SK-N-MC (cell line): ENCODE data around the gene LRP8.

Source experiments
- DNase-seq: peaks from one replicate; pipeline ENCODE4 v3.0.0-alpha.2; 2011; ENCODE audit warnings: low read depth, low spot score
- H3K27ac ChIP-seq: fragments of 200-600 bp; sonication (generic); 2 replicates; pipeline ENCODE4 v1.5.1; 2016; ENCODE audit warnings: mixed run types
- H3K36me3 ChIP-seq: fragments of 200-600 bp; sonication (generic); 2 replicates; pipeline ENCODE4 v1.6.1; 2017; ENCODE audit warnings: antibody characterized with exemption, low read length, mixed read lengths; ENCODE audit not compliant: insufficient read depth
- H3K4me3 ChIP-seq: fragments of 200-600 bp; sonication (generic); 2 replicates; pipeline ENCODE4 v1.5.1; 2016
- H3K9ac ChIP-seq: fragments of 200-600 bp; sonication (generic); 2 replicates; pipeline ENCODE4 v1.8.0; 2017; ENCODE audit warnings: mixed run types, mixed read lengths; ENCODE audit not compliant: insufficient read length
- H3K9me3 ChIP-seq: fragments of 200-600 bp; sonication (generic); 2 replicates; pipeline ENCODE4 v1.6.1; 2017; ENCODE audit warnings: low read depth, mild to moderate bottlenecking, antibody characterized with exemption, low read length, moderate library complexity, mixed read lengths
- EZH2 ChIP-seq: fragments of 200-600 bp; sonication (generic); IDR thresholded peaks from one replicate; pipeline ENCODE4 v1.6.1; 2017; ENCODE audit warnings: antibody characterized with exemption
- FOXP2 ChIP-seq: optimal IDR thresholded peaks from 2 replicates; pipeline ENCODE3; 2011; ENCODE audit warnings: mild to moderate bottlenecking, moderate library complexity; ENCODE audit not compliant: insufficient read depth; ENCODE audit errors: extremely low read length, control extremely low read depth
- POLR2AphosphoS5 ChIP-seq: IDR thresholded peaks from 2 replicates; pipeline ENCODE4 v1.6.1; 2012; ENCODE audit warnings: mild to moderate bottlenecking, low read depth, low read length, borderline replicate concordance

Gene LRP8

GRCh38 chr1:53270107-53270506 is 57.8 kb downstream of the LRP8 start:
- DNase-seq = no peak
- Histone ChIP-seq H3K4me3 (no peak overlapping the region), H3K36me3 (peaks cover 17% of the 10 kb centered on the region; the same call in 1 of the 2 replicates), H3K9me3 (no peaks in the 10 kb centered on the region), H3K27ac (no peak overlapping the region), H3K9ac (no peak overlapping the region)
- TF ChIP-seq EZH2 = no peak
- no peak for TF ChIP-seq FOXP2

- H3K4me3 ChIP-seq = no peak overlapping the region
- H3K9me3 ChIP-seq = no peaks in the 10 kb centered on the region
- H3K27ac ChIP-seq = no peak overlapping the region
- no peak for DNase-seq
- no peak overlapping the region for H3K9ac ChIP-seq
- H3K36me3 ChIP-seq = peaks cover 36% of the 10 kb centered on the region; the same call in 1 of the 2 replicates
- TF ChIP-seq FOXP2 (no peak), EZH2 (no peak), POLR2AphosphoS5 (no peak)
Measured at GRCh38 chr1:53267761-53268160, 60.1 kb downstream of the LRP8 start.

- no peak for DNase-seq
- H3K36me3 ChIP-seq = peaks cover 44% of the 10 kb centered on the region; the same call in 1 of the 2 replicates
- no peak overlapping the region for H3K9ac ChIP-seq
- TF ChIP-seq POLR2AphosphoS5 = no peak
- no peak for TF ChIP-seq FOXP2
- no peak for TF ChIP-seq EZH2
- H3K9me3 ChIP-seq = no peaks in the 10 kb centered on the region
- H3K27ac ChIP-seq = no peak overlapping the region
- H3K4me3 ChIP-seq = no peak overlapping the region
Measured at GRCh38 chr1:53266038-53266437, 61.8 kb downstream of the LRP8 start.

- no peak overlapping the region for H3K27ac ChIP-seq
- no peak overlapping the region for H3K9ac ChIP-seq
- no peak overlapping the region for H3K4me3 ChIP-seq
- no peaks in the 10 kb centered on the region for H3K9me3 ChIP-seq
- peaks cover 44% of the 10 kb centered on the region; the same call in 1 of the 2 replicates for H3K36me3 ChIP-seq
- TF ChIP-seq POLR2AphosphoS5 (no peak), EZH2 (no peak), FOXP2 (no peak)
- DNase-seq = no peak
Measured at GRCh38 chr1:53265581-53265980, 62.3 kb downstream of the LRP8 start.

GRCh38 chr1:53264048-53264447 is 63.8 kb downstream of the LRP8 start:
- Histone ChIP-seq H3K9ac (no peak overlapping the region), H3K36me3 (peaks cover 60% of the 10 kb centered on the region; the same call in 1 of the 2 replicates), H3K27ac (no peak overlapping the region), H3K4me3 (no peak overlapping the region), H3K9me3 (no peaks in the 10 kb centered on the region)
- no peak for DNase-seq
- TF ChIP-seq EZH2 = no peak
- TF ChIP-seq POLR2AphosphoS5 = no peak
- no peak for TF ChIP-seq FOXP2

- no peak overlapping the region for H3K9ac ChIP-seq
- H3K4me3 ChIP-seq = no peak overlapping the region
- H3K27ac ChIP-seq = no peak overlapping the region
- H3K9me3 ChIP-seq = no peaks in the 10 kb centered on the region
- no peak for DNase-seq
- TF ChIP-seq POLR2AphosphoS5 = no peak
- TF ChIP-seq EZH2 = no peak
- no peak for TF ChIP-seq FOXP2
- peaks cover 76% of the 10 kb centered on the region for H3K36me3 ChIP-seq
Measured at GRCh38 chr1:53262000-53262399, 65.9 kb downstream of the LRP8 start.

- Histone ChIP-seq H3K36me3 (peaks cover 76% of the 10 kb centered on the region), H3K9ac (no peak overlapping the region), H3K9me3 (no peaks in the 10 kb centered on the region), H3K27ac (no peak overlapping the region), H3K4me3 (no peak overlapping the region)
- TF ChIP-seq FOXP2 (no peak), EZH2 (no peak), POLR2AphosphoS5 (no peak)
- no peak for DNase-seq
Measured at GRCh38 chr1:53260631-53261247, 67.1 kb downstream of the LRP8 start.

GRCh38 chr1:53259932-53260331 is 67.9 kb downstream of the LRP8 start:
- Histone ChIP-seq H3K27ac (no peak overlapping the region), H3K36me3 (peaks cover 82% of the 10 kb centered on the region), H3K9ac (no peak overlapping the region), H3K4me3 (no peak overlapping the region), H3K9me3 (no peaks in the 10 kb centered on the region)
- no peak for DNase-seq
- TF ChIP-seq FOXP2 (no peak), POLR2AphosphoS5 (no peak), EZH2 (no peak)

GRCh38 chr1:53258216-53258615 is 69.7 kb downstream of the LRP8 start:
- peaks cover 77% of the 10 kb centered on the region for H3K36me3 ChIP-seq
- no peak for TF ChIP-seq EZH2
- no peak for TF ChIP-seq POLR2AphosphoS5
- TF ChIP-seq FOXP2 = no peak

More at GRCh38 chr1:53258216-53258615, 69.7 kb downstream of the LRP8 start:
- Histone ChIP-seq H3K4me3 (no peak overlapping the region), H3K9ac (no peak overlapping the region), H3K9me3 (no peaks in the 10 kb centered on the region), H3K27ac (no peak overlapping the region)
- DNase-seq = no peak
